Adrenal gland (tissue), 5 donors: Measurements from ENCODE around the gene TMEM52.

Experiments
- POLR2A ChIP-seq, 2 donors: fragments of 450-650 bp; IDR thresholded peaks; one replicate each; pipeline ENCODE4 v1.6.1; 2017; ENCODE audit warnings: antibody characterized with exemption in 2 of 2, mild to moderate bottlenecking in 2 of 2, moderate library complexity in 1 of 2
- TF ChIP-seq, protein P1 (sequence below), 6 experiments: fragments of 450-650 bp in 4 of 6; fragments of 200-600 bp in 2 of 6; sonication (generic) in 1 of 6; IDR thresholded peaks; 1 replicate in 5 of 6; 2 replicates in 1 of 6; pipeline versions ENCODE4 v1.5.1 to v1.8.0; 2016 to 2021; ENCODE audit warnings: antibody characterized with exemption in 6 of 6, mild to moderate bottlenecking in 2 of 6, moderate library complexity in 1 of 6
- donor health status: DM: no; HTN: no; CAD: no.

DNA sequence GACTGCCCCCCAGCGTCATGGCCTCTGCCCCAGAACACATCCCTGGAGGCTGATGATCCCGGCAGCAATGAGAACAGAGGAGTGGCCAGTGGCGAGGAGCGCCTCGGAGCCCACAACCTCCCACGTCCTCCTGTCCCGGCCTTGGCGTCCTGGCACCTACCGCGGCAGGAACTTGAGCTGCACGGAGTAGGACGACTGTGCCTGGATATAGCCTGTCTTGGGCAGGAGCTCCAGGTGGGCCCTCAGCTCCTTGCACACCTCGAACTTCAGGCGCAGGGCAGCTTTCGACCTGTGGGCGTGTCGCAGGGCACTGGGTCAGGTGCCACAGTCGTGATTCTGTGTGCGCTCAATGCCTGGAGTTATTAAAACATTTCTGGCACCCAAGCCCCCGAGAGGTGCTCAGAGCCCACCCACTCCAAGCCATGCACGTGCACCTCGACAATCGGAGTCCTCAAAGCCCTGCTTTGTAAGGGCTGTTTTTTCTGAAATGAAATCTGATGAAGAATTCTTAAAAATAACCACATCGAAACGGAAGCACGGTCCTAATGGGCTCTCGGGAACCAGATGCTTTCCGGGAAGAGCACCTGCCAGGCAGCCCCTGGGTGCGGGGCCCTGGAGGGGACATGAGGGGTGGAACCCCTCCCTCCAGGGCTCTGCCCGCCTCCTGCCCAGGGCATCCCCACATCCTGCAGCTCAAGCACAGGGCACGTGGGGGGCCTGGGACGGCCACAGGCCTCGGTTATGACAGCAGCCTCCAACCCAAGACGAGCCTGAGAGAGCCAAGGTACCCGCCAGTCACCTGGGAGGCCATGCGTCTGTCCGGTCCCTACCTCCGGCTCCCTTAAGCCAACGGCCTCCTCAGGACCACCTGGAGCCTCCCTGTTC, 23.0 kb upstream of the TMEM52 start:
- TF ChIP-seq, protein P1, sequence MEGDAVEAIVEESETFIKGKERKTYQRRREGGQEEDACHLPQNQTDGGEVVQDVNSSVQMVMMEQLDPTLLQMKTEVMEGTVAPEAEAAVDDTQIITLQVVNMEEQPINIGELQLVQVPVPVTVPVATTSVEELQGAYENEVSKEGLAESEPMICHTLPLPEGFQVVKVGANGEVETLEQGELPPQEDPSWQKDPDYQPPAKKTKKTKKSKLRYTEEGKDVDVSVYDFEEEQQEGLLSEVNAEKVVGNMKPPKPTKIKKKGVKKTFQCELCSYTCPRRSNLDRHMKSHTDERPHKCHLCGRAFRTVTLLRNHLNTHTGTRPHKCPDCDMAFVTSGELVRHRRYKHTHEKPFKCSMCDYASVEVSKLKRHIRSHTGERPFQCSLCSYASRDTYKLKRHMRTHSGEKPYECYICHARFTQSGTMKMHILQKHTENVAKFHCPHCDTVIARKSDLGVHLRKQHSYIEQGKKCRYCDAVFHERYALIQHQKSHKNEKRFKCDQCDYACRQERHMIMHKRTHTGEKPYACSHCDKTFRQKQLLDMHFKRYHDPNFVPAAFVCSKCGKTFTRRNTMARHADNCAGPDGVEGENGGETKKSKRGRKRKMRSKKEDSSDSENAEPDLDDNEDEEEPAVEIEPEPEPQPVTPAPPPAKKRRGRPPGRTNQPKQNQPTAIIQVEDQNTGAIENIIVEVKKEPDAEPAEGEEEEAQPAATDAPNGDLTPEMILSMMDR (IDR thresholded peaks at IDR 0.05), result no peak
- no peak for TF ChIP-seq POLR2A (IDR thresholded peaks at IDR 0.05)
